ENCODE data around the gene F7. TPM values are rescaled to one million over a fixed set of nuclear protein-coding genes. Genes with fewer than 3 reads are reported as not detected.

The F7 gene
- total RNA-seq, 3 donors from 2014 or later (not counting 1 experiment from before 2014, with no cell fraction given) = 0.25 to 0.91 TPM; not detected in 1

DNA sequence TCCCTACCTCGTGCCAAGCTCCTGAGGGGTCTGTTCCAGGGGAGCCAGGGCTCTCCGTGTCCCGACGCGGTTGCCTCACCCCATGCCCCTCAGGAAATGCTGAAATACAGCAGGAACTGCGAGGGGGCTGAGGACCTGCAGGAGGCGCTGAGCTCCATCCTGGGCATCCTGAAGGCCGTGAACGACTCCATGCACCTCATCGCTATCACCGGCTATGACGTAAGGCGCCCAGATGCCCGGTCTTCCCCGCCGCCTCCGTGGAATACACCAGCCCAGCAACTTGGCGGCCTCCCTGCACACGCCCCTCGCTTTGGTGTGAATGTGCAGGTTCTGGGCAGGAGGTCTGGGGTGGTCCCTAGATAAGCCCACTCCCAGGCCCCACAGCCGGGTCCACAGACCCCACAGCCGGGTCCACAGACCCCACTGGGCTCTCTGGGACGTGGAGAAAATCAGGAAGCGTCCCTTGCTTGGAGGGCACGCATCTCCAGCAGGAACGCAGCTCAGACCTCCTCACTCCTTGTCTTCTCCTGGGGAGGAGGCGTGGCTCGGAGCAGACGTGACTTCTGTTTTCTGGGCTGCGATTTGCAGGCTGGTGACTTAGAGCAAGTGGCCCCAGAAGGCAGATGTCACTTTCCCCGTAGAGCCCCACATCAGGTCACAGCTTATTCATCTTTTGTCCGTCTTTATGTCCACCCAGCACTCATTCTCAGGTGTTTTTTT, 19.4 kb upstream of the F7 start:
- Histone ChIP-seq H3K36me3 (ENCODE audit: control insufficient read depth, insufficient read depth, low read length) (no peaks in the 10 kb centered on the region), H3K4me3 (ENCODE audit: low read length) (no peak overlapping the region), H3K9me3 (ENCODE audit: control insufficient read depth, insufficient read depth, low read length) (no peaks in the 10 kb centered on the region), H3K27ac (ENCODE audit: low read length) (no peak overlapping the region), H3K4me1 (ENCODE audit: control insufficient read depth, insufficient read depth, low read length) (no peaks in the 10 kb centered on the region), H3K27me3 (ENCODE audit: control insufficient read depth, insufficient read depth, low read length) (no peaks in the 10 kb centered on the region)
- ATAC-seq (no peak), DNase-seq (no peak)
- no peaks in the 10 kb centered on the region for H3K27me3 Mint-ChIP-seq (ENCODE audit: low read depth in 2 of 2)
- TF ChIP-seq, protein P1, sequence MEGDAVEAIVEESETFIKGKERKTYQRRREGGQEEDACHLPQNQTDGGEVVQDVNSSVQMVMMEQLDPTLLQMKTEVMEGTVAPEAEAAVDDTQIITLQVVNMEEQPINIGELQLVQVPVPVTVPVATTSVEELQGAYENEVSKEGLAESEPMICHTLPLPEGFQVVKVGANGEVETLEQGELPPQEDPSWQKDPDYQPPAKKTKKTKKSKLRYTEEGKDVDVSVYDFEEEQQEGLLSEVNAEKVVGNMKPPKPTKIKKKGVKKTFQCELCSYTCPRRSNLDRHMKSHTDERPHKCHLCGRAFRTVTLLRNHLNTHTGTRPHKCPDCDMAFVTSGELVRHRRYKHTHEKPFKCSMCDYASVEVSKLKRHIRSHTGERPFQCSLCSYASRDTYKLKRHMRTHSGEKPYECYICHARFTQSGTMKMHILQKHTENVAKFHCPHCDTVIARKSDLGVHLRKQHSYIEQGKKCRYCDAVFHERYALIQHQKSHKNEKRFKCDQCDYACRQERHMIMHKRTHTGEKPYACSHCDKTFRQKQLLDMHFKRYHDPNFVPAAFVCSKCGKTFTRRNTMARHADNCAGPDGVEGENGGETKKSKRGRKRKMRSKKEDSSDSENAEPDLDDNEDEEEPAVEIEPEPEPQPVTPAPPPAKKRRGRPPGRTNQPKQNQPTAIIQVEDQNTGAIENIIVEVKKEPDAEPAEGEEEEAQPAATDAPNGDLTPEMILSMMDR (IDR thresholded peaks at IDR 0.05) = no peak
- H3K4me3 Mint-ChIP-seq = no peak overlapping the region
- no peaks in the 10 kb centered on the region for H3K9me3 Mint-ChIP-seq
- H3K27ac Mint-ChIP-seq = no peak overlapping the region
- no peaks in the 10 kb centered on the region for H3K36me3 Mint-ChIP-seq
- no peaks in the 10 kb centered on the region for H3K4me1 Mint-ChIP-seq
- 90% methylated on average over 31 of the region's 32 CpGs for WGBS (ENCODE audit: insufficient coverage)
- intact Hi-C loops (cut with micrococcal nuclease) = no loop called here

DNA sequence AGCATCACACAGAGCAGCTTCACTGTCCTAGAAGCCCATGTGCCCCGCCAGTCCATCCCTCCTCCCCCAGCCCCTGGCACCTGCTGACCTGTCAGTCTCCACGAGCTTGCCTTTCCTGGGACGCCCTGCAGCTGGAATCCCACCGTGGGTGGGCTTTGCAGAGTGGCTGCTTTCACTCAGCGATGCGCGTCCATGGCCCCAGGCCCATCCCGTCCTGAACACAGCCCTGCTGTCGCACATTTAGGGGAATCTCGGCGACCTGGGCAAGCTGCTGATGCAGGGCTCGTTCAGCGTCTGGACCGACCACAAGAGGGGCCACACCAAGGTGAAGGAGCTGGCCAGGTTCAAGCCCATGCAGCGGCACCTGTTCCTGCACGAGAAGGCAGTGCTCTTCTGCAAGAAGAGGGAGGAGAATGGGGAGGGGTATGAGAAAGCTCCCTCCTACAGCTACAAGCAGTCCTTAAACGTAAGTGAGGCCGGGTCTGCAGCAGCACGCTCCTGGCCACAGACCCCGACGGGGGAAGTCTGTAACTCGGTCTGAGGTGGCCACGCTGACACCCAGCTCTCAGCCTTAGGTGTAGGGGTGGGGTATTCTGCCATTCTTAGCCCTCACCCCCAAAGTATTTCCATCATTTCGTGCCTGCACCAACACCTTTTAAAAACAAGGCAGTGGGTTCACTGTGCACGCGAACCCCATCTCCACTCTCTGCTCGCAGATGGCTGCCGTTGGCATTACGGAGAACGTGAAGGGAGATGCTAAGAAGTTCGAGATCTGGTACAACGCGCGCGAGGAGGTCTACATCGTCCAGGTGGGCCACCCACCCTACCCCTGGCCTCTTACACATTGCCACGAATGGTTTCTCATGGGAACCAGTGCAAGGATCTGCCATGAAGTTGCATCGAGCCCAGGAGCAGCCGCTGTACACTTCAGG, 18.3 kb upstream of the F7 start:
- DNase-seq = no peak
- H3K36me3 ChIP-seq (ENCODE audit: control insufficient read depth, insufficient read depth, low read length) = no peaks in the 10 kb centered on the region
- no peak for ATAC-seq
- WGBS (ENCODE audit: insufficient coverage) = 91% methylated on average over 35 of the region's 39 CpGs
- H3K27me3 ChIP-seq (ENCODE audit: control insufficient read depth, insufficient read depth, low read length) = no peaks in the 10 kb centered on the region
- H3K4me3 ChIP-seq (ENCODE audit: low read length) = no peak overlapping the region
- no peaks in the 10 kb centered on the region for H3K4me1 ChIP-seq (ENCODE audit: control insufficient read depth, insufficient read depth, low read length)
- Mint-ChIP-seq H3K9me3 (no peaks in the 10 kb centered on the region), H3K27me3 (ENCODE audit: low read depth in 2 of 2) (no peaks in the 10 kb centered on the region), H3K36me3 (no peaks in the 10 kb centered on the region), H3K4me3 (no peak overlapping the region), H3K27ac (no peak overlapping the region), H3K4me1 (no peaks in the 10 kb centered on the region)
- no peaks in the 10 kb centered on the region for H3K9me3 ChIP-seq (ENCODE audit: control insufficient read depth, insufficient read depth, low read length)
- TF ChIP-seq, protein P1 (IDR thresholded peaks at IDR 0.05) = no peak
- intact Hi-C loops (cut with micrococcal nuclease) = no loop called here
- no peak overlapping the region for H3K27ac ChIP-seq (ENCODE audit: low read length)

DNA sequence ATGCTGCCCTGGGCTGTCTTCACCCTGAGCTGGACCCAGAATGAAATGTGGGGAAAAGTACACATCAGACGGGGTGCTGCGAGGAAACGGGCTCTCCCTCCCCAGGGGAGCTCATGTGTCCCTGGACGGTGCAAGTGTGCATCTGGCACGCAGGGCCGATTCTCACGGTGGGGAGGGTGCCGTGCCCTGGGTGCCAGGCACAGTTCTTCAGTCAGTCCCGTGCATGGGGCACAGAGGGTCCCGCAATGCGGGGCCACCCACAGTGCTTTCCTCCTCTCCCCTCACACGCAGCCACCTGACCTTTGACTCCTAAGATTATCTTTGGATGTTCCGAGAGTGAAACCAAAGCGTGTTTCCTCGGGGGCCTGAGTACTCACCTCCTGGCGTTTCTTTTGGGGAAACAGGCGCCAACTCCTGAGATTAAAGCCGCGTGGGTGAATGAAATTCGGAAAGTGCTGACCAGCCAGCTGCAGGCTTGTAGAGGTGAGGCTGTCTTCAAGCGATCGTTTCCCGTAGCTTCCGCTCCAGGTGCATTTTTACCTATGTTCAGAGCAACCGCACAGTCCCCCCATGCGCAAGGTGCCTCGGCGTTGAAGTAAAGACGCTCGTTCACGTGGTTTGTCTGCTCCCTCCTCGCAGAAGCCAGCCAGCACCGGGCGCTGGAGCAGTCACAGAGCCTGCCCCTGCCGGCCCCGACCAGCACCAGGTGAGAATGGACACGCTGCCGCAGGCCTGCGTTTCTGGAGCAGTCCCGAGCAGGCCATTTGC, 17.5 kb upstream of the F7 start:
- DNase-seq (no peak), ATAC-seq (no peak)
- Mint-ChIP-seq H3K9me3 (no peaks in the 10 kb centered on the region), H3K4me3 (no peak overlapping the region), H3K36me3 (no peaks in the 10 kb centered on the region), H3K4me1 (no peaks in the 10 kb centered on the region), H3K27ac (no peak overlapping the region), H3K27me3 (ENCODE audit: low read depth in 2 of 2) (no peaks in the 10 kb centered on the region)
- no peaks in the 10 kb centered on the region for H3K9me3 ChIP-seq (ENCODE audit: control insufficient read depth, insufficient read depth, low read length)
- no peaks in the 10 kb centered on the region for H3K36me3 ChIP-seq (ENCODE audit: control insufficient read depth, insufficient read depth, low read length)
- H3K27me3 ChIP-seq (ENCODE audit: control insufficient read depth, insufficient read depth, low read length) = no peaks in the 10 kb centered on the region
- WGBS (ENCODE audit: insufficient coverage) = 95% methylated on average over 40 of the region's 40 CpGs
- no peak overlapping the region for H3K27ac ChIP-seq (ENCODE audit: low read length)
- intact Hi-C loops (cut with micrococcal nuclease) = no loop called here
- TF ChIP-seq, protein P1 (IDR thresholded peaks at IDR 0.05) = no peak
- no peak overlapping the region for H3K4me3 ChIP-seq (ENCODE audit: low read length)
- H3K4me1 ChIP-seq (ENCODE audit: control insufficient read depth, insufficient read depth, low read length) = no peaks in the 10 kb centered on the region
